Smooth muscle cell (in vitro differentiated cells): Measurements from ENCODE around the gene NCKAP5. TPM values are rescaled to one million over a fixed set of nuclear protein-coding genes. Genes with fewer than 3 reads are reported as not detected.

Source experiments
- DNase-seq: peaks from one replicate; lab custom pipeline; 2025; ENCODE audit not compliant: unreplicated experiment; lab: John Stamatoyannopoulos, UW
- H2AFZ ChIP-seq: fragments of 200-600 bp; sonication (generic); 2 replicates; pipeline ENCODE4 v1.6.0; 2016; ENCODE audit warnings: antibody characterized with exemption, low read depth, mild to moderate bottlenecking
- H3F3A ChIP-seq: fragments of 200-600 bp; sonication (generic); 2 replicates; pipeline ENCODE4 v1.6.0; 2017; ENCODE audit warnings: antibody characterized with exemption, low read depth
- H3K27ac ChIP-seq: fragments of 200-600 bp; sonication (generic); 2 replicates; pipeline ENCODE4 v1.5.1; 2016; ENCODE audit warnings: low read depth, mild to moderate bottlenecking
- H3K27me3 ChIP-seq: fragments of 200-600 bp; sonication (generic); 2 replicates; pipeline ENCODE4 v1.6.1; 2016; ENCODE audit warnings: low read depth, mild to moderate bottlenecking
- H3K36me3 ChIP-seq: fragments of 200-600 bp; sonication (generic); 2 replicates; pipeline ENCODE4 v1.5.1; 2016; ENCODE audit warnings: low read depth
- H3K4me1 ChIP-seq: fragments of 200-600 bp; sonication (generic); 2 replicates; pipeline ENCODE4 v1.5.1; 2016; ENCODE audit warnings: low read depth
- H3K4me2 ChIP-seq: fragments of 200-600 bp; sonication (generic); 2 replicates; pipeline ENCODE4 v1.6.0; 2016; ENCODE audit warnings: mild to moderate bottlenecking
- H3K4me3 ChIP-seq: fragments of 200-600 bp; sonication (generic); 2 replicates; pipeline ENCODE4 v1.5.1; 2016; ENCODE audit warnings: mild to moderate bottlenecking
- H3K79me2 ChIP-seq: fragments of 200-600 bp; sonication (generic); 2 replicates; pipeline ENCODE4 v1.6.0; 2016; ENCODE audit warnings: low read depth, mild to moderate bottlenecking
- H3K9ac ChIP-seq: fragments of 200-600 bp; sonication (generic); 2 replicates; pipeline ENCODE4 v1.6.0; 2016; ENCODE audit warnings: low read depth
- H3K9me3 ChIP-seq: fragments of 200-600 bp; sonication (generic); replicated peaks from 2 replicates; pipeline ENCODE4 v1.5.1; 2016; ENCODE audit warnings: low read depth
- H4K20me1 ChIP-seq: fragments of 200-600 bp; sonication (generic); 2 replicates; pipeline ENCODE4 v1.6.0; 2016; ENCODE audit warnings: low read depth
- CTCF ChIP-seq: fragments of 200-600 bp; sonication (generic); IDR thresholded peaks from 2 replicates; pipeline ENCODE4 v1.5.1; 2017; ENCODE audit warnings: borderline replicate concordance, mild to moderate bottlenecking, antibody characterized with exemption; ENCODE audit not compliant: insufficient read depth, poor library complexity, severe bottlenecking
- WGBS: methylation state at CpG from one replicate; pipeline ENCODE4 v1.1.7; 2016; ENCODE audit warnings: low lambda C conversion rate; 5-methylcytosine and 5-hydroxymethylcytosine counted together
- polyA plus RNA-seq: library from polyadenylated mRNA; unstranded; fragments of >200 nt; fragmentation: Nextera tagmentation; extraction: Ambion mirVana; gene quantifications from 2 replicates; pipeline ENCODE4 v1.2.1, GENCODE V29; 2016
- total RNA-seq: library from RNA; depleted of rRNA; stranded (reverse); fragments of >200 nt; gene quantifications from 2 replicates; pipeline ENCODE4 v1.2.3, GENCODE V29; 2014

The NCKAP5 gene
- total and polyA plus RNA-seq, 2 experiments from 2014 or later, result 4.6 to 9.5 TPM

GRCh38 chr2:132677661-132678060 lies 890.6 kb downstream of the NCKAP5 start:
- Histone ChIP-seq H3K79me2 (no peaks in the 10 kb centered on the region), H3K36me3 (no peaks in the 10 kb centered on the region), H3K4me3 (no peak overlapping the region), H3K9ac (no peak overlapping the region), H3K27ac (peak overlapping the region; percentile 29), H3K9me3 (no peaks in the 10 kb centered on the region), H3K27me3 (no peaks in the 10 kb centered on the region), H3K4me2 (peak overlapping the region; percentile 32), H3K4me1 (no peaks in the 10 kb centered on the region), H3F3A (no peaks in the 10 kb centered on the region), H2AFZ (no peak overlapping the region), H4K20me1 (no peaks in the 10 kb centered on the region)
- no peak for DNase-seq
- WGBS, result 39% methylated on average over 5 of the region's 5 CpGs
- TF ChIP-seq CTCF, result no peak

- Histone ChIP-seq H3K9me3 (no peaks in the 10 kb centered on the region), H2AFZ (no peak overlapping the region), H3K9ac (no peak overlapping the region), H4K20me1 (no peaks in the 10 kb centered on the region), H3K4me2 (no peak overlapping the region), H3K4me1 (no peaks in the 10 kb centered on the region), H3K4me3 (no peak overlapping the region), H3F3A (no peaks in the 10 kb centered on the region), H3K36me3 (no peaks in the 10 kb centered on the region), H3K79me2 (no peaks in the 10 kb centered on the region), H3K27ac (no peak overlapping the region), H3K27me3 (peaks cover 1% of the 10 kb centered on the region)
- DNase-seq, result no peak
- TF ChIP-seq CTCF, result no peak
- WGBS, result 92% methylated on average over 2 of the region's 2 CpGs
Observed at GRCh38 chr2:132676999-132677398, 891.3 kb downstream of the NCKAP5 start.

- DNase-seq, result no peak
- Histone ChIP-seq H3K79me2 (no peaks in the 10 kb centered on the region), H3K27ac (no peak overlapping the region), H3K4me2 (peak overlapping the region; percentile 97), H3K27me3 (peaks cover 57% of the 10 kb centered on the region), H3F3A (no peaks in the 10 kb centered on the region), H2AFZ (no peak overlapping the region), H3K36me3 (no peaks in the 10 kb centered on the region), H3K4me1 (peaks cover 19% of the 10 kb centered on the region), H3K9ac (no peak overlapping the region), H3K9me3 (no peaks in the 10 kb centered on the region), H3K4me3 (peak overlapping the region; percentile 54), H4K20me1 (no peaks in the 10 kb centered on the region)
- 3% methylated on average over 22 of the region's 23 CpGs for WGBS
- no peak for TF ChIP-seq CTCF
Observed at GRCh38 chr2:132671151-132671835, 897.0 kb downstream of the NCKAP5 start.
